NCI-H2227 (cell line): Measurements from ENCODE around the gene HNRNPAB.
"Not testable (repeated sequence)": the region's sequence is repeated elsewhere in the genome, so short reads cannot be mapped to it uniquely, and the experiment has no call there.

Experiments used
- DNase-seq: peaks from one replicate; lab custom pipeline; 2025; ENCODE audit not compliant: unreplicated experiment; lab: John Stamatoyannopoulos, UW

The HNRNPAB gene

DNA sequence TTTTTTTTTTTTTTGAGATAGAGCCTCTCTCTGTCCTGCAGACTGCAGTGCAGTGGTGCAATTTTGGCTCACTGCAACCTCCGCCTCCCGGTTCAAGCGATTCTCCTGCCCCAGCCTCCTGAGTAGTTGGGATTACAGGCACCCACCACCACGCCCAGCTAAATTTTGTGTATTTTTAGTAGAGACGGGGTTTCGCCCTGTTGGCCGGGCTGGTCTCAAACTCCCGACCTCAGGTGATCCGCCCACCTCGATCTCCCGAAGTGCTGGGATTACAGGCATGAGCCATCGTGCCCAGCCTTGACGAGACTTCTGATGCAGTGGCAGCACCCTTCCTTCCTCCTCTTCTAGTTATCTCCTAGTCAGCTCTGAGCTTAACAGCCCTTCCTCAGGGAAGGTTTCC is 24.8 kb downstream of the HNRNPAB start:
- DNase-seq: not testable (repeated sequence)

DNA sequence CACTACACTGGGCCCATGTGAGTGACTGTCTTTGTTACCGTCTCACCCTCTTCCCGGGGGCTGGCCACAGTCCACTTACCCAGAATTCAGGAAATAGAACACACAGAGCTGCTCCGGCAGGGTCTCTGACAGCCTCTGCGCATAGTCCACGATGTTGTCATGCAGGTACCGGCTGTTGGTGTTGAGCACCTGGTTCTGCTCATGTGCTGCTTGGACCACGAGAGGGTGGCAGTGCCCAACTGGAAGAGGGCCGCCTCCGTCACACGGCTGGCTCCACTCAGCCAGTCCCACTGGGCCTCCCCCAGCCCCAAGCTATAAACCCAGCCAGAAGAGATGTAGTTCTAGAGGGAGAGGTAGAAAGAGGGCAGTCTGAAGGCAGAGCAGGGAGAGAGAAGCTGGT is 25.5 kb downstream of the HNRNPAB start:
- no peak for DNase-seq

DNA sequence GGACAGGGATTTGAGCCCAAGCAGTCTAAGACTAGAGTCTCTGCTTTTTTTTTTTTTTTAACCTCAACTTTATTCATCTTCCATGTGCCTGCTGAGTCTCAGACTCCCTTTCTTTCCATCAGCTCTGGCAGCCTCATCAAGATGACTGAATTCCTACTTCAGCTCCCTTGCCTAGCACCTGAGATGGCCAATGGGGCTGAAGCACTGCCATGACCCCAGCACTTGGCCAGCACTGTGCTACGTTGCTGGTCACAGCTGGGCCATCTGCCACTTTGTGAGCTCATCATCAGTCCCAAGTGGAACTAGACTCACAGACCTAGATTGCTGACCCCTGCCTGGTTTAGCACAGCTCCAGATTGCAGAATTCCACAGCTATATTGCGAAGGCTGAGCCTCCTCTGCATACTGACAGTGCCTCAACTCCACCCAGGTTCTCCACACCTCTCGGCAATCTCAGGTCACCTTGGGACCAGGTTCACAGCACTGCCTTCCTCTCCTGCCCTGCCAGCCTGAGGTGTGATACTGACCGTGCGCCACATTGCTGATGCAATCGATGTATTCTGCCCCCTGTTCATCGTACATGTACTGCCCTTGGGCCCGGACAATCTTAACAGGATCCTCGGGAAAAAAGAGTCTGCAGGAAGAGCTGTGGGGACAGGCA is 26.7 kb downstream of the HNRNPAB start:
- no peak for DNase-seq

DNA sequence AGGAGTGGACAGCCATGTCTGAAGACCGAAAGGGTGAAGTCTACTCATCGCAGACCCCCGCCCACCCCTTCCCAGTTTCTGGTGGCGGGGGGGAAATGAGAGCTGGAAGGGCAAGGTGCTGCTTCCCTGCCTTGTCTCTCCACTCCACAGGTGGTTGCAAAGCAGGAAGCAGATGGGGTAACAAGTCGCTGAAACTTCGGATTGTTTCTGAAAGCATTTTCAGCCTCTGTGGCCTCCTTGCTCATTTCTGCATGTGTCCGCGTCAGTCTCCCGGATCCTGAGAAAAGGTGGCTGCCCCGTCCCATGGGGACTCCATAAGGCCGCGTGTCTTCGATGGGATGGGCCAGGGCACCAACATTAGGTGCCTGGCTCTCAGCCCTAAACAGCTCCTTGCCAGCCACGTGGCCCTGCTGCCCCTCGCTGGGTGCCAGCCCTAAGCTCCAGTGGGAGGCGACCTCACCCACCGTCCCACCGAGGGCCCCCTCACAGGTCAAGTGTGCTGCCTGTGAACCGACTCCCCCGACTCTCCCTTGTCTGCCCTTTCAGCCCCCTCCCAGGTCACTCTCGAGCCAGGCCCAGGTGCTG is 27.3 kb downstream of the HNRNPAB start:
- no peak for DNase-seq

DNA sequence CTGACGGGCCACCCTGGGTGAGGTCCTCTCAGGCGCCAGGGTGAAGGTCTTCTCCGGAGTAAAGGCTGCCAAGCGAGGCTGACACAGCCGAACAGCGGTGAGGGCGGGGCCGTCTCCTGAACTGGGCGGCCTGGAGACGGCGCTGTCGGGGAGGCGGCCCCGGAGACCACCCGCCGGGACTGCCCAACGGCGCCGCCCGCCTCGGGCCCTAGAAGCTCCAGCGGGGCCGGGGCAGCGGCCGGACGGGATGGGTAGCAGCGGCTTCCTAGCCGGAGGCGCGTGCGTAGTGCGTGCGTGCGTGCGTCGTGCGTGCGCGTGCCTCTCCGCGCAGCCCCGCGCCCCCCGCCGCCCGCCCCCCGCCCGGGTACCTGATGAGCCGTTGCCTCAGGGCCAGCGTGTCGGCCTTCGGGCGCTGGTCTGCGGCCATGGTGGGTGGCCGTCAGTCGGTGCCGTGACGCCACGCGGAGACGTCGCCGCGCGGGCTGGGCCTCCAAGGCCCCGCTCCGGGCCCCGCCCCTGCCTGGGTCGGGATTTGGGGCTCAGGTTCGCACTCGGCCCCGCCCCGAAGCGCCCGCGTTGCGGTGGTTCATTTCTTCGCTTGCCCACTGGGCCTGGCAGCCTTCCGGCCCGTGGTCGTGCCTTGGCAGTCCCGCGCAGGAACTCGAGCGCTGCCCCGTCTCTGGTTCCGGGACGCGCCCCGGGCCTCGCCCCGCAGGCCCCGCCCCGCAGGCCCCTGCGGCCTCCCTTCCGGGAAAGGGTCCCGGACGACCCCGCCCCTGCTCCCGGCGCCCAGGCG is 28.0 kb downstream of the HNRNPAB start, which contains the start of gene PHYKPL:
TSS of gene PHYKPL (minus strand) at position 679 of the 796 bp plus-strand sequence. CDS start at position 427, 252 bp downstream.
- peak; percentile 78 for DNase-seq

DNA sequence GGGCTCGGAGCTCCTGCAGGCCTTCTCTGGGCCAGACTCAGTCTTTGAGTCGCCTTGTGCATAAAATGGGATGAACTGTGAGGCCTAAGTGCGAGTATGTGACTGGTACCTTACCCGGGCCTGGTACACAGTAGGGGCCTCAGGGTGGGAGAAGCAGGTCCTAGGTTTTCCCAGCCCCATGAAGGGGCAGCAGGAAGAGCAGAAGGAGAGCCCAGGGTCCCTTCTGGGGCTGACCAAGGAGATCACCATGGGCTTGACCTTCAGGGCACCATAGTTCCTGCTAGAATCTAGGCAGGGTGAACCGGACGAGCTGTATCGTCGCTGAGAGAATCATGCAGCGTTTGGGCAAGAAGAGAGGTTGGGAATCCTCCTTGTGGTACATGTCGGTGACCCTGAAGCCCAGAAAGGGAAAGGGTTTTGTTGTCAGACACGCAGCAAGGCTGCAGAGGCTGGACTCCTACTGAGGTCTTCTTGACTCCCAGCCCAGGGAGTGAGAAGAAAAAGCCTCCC is 28.6 kb downstream of the HNRNPAB start:
- DNase-seq: no peak

DNA sequence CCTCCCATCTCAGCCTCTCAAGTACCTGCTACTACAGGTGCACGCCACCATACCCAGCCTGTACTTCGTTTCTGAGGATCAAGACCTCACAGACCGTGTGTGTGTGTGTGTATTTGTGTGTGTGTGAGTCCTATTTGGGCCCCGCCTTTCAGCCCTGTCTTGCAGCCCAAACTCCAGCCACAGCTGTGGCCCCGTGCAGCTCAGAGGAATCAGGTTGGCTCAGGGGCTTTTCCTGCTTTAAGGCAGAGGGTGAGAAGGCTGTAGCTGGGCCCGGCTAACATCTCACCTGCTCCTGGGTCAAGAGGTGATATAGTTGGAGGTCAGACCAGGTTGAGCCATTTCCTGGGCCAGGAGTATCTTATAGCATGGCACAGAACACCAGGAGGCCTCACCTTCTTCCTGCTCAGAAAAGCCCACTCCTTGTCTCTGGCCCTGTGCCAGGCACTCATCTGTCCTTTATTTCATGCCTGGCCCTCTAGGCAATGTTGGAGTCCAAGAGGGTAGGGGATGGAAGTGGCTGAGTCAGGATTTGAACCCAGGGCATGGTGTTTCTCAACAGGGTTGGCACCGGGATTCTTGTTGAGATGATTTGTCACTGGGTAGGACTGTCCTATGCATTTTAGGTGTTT is 29.9 kb downstream of the HNRNPAB start:
- DNase-seq: no peak

DNA sequence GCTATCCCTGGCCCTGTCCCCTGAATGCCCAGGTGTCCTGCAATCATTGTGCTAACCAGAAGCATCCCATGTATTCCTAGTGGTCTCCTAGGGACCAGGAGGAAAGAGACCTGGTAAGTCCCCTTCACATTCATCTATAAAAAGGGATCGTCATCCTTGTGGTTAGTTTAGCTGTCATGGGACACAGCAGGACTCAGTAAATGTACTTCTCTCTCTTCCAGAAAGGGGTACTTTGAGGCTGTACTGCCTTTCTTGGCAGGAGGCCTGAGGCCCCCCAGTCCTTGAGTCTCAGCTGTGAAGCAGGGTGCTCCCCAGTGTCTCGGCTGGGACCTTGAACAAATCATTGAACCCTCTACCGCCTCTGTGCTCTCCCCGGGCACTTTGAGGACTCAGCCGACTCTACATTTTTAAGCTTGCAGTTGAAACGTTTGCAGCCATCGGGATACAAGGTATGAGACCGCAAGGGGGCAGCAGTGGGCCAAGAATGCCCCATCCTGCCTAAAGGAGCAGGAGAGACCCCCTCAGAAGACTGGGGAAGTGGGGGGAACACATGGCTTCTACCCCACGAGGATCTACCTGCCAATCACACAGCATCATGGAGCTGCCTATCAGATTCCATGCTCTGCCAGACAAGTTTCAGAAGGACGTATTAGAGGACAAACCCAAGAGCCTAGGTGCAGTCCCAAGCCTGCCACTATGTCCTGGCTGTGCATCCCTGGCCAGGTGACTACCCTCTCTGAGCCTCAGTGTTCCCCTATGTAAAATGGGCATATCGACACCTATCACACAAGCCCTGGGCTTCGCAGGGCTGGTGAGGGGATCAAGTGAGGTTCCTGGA is 30.6 kb downstream of the HNRNPAB start:
- DNase-seq: no peak

DNA sequence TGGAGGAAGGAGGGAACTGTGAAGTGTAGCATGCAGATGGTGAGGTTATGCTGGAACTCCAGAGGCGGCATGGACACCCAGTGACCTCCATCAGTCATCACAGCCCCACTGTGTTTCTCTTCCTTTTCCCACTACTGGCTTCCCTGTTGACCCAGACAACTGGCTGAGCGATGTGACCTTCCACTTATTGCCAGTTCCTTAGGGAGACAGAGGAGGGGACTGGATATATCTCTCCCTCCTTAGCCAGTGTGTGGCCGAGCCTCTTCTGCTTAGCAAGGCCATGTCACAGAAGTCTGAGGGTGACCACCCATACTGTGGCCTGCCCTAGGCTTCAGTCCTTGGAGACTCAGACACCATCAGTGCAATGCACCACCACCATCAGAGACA is 31.2 kb downstream of the HNRNPAB start:
- no peak for DNase-seq

DNA sequence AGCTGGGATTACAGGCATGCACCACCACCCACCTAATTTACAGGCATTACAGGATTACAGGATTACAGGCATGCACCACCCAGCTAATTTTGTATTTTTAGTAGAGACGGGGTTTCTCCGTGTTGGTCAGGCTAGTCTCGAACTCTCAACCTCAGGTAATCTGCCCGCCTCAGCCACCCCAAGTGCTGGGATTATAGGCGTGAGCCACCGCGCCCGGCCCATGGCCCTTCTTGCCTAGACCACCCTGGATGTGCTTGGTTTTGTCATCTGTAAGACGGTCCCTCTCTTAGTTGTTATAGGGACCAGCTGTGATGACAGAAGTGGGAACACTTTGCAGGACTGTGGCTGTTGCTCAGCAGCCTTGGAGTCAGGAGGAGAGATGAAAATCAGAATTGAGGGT is 31.8 kb downstream of the HNRNPAB start:
- no peak for DNase-seq

DNA sequence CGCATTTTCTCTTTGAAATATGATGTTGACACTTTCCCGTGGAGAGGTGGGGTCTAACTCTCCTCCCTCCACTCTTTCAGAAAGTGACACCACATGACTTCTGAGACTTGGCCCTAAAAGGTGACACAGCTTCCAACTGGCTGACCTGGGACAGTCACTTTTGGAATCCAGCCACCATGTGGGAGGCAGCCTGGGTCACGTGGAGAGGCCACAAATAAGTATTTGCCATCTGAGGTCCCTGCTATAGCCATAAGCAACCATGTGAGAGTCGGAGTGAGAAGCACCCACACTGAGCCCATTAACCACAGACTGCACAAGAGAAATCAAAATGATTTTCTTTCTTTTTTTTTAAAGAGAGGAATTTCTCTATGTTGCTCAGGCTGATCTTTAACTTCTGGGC is 32.3 kb downstream of the HNRNPAB start:
- DNase-seq: no peak

DNA sequence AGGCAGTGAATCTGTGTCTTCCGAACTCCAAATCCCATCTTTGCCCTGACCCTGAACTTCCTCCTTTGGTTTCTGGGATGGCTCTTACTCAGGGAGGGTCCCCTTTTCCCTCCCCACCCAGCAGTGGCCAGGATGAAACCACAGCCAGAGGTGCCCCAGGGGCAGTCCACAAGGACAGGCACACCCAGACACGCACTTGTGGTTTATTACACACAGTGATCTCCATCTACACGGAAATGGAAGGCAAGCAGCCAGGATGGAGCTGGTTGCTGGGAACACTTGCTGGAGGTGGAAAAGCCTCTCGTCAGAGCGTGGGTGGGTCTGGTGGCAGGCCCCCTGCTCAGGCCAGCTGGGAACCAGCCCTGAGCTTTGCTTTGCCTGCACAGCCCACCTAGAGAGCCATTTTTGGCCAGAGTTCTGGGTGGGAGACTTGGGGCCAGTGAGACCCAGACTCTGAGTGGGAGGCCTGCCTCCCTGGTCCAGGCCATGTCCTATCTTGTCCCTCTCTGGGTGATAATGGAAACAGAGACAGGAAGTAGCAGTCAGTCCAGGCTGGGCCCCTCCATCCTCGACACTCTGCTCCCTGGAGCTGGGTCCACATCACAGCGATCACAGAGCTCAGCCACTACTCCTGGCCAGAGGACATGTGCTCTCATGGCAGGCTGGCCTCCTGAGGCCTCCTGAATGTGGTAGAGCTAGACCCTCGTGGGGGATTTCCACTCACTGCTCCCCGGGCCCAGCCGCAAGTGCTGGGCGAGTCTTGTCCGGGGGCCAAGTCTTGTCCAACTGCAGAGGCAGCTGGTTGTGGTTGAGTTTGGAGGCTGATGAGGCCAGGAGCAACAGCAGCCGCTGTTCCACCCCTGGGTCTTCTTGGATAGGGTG is 33.3 kb downstream of the HNRNPAB start:
- DNase-seq: no peak

DNA sequence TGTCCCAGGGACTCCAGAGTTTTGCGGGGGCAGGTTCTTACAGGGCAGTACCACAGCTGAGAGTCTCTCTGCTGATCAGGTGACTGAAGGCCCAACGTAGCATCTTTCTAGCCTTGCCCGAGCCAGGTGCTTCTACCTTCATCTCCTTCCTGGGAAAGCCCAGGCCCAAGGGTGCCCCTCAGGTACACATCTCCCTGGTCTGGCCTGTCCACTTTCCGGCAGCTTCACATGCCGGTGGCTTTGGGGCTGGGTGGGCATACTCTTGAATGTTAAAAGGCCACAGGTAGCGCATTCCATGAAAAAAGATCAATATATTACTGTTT is 33.9 kb downstream of the HNRNPAB start:
- DNase-seq: no peak

DNA sequence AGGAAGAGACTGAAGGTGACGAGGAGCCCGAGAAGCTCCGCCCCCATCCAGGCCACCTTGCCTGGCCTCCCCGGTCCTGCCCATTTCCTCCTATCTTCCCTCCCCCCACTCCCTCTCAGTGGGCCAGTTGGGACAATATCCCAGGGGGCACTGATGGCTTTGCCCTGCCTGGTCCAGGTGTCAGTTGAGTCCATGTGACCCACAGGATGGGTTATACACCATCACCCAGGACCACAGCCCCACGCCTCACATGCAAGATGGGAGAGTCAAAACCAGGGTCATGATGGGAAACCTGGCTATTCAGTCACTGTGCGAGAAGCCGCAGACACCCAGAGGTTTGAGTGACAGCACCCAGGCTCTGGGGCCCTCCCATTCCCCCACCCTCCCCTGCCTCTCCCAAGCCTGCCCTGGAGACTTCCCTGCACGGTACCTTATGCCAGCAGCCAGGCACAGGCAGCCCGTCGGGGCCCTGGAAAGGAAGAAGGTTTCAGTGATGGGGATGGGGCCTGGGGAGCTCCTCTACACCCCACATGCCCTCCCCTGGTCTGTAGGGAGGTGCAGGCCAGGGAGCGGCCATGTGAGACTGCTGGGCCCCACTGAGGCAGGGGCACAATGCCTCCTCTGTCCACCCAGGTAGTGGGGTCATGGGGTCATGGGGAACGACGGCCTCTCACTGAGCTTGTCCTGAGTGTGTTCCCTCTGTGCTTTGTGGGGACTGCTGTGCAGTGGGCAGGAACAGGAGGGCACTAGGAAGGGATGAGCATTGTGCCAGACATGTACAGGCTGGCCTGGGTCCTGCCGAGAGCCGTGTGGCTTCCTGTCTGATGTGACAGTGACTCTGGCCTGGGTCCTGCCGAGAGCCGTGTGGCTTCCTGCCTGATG is 34.6 kb downstream of the HNRNPAB start:
- no peak for DNase-seq

DNA sequence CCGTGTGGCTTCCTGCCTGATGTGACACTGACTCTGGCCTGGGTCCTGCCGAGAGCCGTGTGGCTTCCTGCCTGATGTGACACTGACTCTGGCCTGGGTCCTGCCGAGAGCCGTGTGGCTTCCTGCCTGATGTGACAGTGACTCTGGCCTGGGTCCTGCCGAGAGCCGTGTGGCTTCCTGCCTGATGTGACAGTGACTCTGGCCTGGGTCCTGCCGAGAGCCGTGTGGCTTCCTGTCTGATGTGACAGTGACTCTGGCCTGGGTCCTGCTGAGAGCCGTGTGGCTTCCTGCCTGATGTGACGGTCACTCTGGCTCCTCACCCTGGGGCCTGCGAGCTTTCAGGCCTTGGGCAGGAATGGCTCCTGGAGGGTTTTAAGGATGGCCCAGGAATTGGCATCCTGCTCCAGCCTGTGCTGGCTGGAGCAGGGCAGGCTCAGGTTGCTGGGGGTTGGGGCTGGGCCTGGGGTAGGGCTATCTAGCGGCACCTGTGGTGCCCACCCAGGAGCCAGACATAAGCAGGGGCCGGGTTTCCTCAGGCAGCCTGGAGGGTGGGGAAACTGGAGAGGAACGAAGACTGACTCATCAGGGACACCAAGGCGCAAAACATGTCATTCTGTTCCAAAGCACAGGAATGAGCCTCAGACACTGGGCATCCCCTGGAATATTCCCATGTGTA is 35.4 kb downstream of the HNRNPAB start:
- DNase-seq: not testable (repeated sequence)

DNA sequence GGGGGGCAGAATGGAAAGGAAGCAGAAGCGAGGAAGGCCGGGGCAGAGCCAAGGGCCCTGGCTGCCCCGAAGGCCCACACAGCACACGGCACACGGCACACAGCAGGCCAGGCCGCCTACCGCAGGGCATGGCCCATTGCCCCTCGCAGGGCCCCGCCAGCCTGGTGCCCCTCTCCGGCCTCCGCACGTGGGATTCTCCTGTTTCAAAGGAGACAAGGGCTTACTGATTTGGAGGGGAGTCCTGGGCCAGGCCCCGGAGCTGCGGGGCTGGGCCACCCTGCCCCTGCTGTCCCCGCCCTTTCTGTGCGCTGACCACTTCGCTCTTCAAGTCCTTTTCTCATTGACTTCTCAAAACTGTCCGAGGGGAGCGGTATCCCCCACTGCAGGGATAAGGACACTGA is 36.0 kb downstream of the HNRNPAB start:
- DNase-seq: no peak

DNA sequence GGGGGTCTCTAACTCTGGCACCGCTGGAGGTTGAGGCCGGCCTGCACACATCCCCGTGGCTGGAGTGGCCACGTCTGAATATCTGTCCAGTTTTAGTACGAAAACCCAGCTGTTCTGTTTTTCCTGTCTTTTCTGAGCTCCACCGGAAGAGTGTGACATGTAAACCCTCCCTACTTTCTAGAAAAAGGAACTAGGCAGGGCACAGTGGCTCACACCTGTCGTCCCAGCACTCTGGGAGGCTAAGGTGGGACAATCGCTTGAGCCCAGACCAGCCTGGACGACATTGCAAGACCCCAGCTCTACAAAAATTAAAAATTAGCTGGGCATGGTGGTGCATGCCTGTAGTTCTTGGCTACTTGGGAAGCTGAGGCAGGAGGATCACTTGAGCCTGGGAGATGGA is 36.4 kb downstream of the HNRNPAB start:
- no peak for DNase-seq

DNA sequence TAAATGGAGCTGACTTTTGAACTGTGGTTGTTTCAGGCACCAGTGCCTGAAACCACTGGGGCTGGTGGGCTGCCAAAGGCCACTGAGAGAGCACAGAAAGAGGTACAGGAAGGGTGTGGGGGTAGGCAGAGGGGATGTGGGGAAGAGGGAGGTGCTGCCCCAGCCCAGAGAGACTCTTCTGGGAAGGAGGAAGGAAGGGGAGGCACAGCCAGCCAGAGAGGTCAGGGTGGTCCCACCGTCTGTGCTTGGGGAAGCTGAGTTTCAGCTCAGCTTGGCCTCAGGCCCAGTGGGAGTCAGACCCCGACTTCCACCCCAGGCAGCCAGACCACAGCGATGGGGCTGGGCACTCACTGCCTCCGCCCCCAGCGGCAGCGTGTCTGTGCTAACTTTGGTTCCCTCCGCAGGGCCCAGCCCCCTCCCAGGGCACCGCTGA is 36.9 kb downstream of the HNRNPAB start:
- no peak for DNase-seq
